ENCODE measurements around the gene TPD52L1.

- TF ChIP-seq CTCF (IDR thresholded peaks at IDR 0.05 in 8 of 11, conservative IDR thresholded peaks at IDR 0.05 in 3 of 11), result no peak
- TF ChIP-seq POLR2A (IDR thresholded peaks at IDR 0.05), result no peak
Observed at GRCh38 chr6:125248136-125248535, 94.6 kb downstream of the TPD52L1 start.
